ENCODE results near the gene SYPL1. TPM values are rescaled to one million over a fixed set of nuclear protein-coding genes. Genes with fewer than 3 reads are reported as not detected.

The SYPL1 gene
- total and polyA plus RNA-seq, 9 of the 15 experiments (the other 6 are each of a cell fraction or from before 2014, with no cell fraction given), result 23.8 to 214 (median 70.2) TPM

DNA sequence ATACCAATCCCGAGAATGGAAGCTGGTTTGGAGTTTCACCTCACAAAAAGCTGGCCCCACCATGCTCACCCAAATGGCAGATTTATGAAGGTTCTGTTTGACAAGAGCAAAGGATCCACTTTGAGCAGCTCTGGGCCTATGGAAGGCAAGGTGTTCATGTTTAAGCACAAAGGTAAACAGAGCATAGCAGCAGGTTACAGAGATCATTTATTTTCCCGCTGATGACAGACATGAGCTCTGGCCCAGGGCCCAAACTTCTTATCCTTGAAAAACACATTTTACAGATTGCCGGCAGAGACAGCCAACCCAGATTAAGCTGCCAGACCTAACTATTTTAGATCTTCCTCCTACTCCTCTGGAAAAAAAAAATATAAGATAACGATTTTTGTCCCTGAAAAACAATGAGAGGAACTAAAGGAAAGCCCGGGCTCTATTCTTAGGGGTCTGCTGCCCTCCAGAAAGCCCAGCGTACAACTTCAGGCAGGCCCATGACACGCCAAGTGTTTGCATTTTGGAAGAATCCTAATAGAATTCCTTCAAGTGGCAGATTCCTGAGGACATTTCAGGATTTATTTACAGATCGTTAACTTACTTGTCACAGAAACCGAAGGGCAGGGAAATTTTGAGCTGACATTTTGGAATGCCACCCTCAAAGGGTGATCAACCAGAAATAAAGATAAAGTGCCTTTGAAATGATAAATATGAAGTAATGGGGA lies 40.0 kb downstream of the SYPL1 start (continued):
- TF ChIP-seq, protein P1, sequence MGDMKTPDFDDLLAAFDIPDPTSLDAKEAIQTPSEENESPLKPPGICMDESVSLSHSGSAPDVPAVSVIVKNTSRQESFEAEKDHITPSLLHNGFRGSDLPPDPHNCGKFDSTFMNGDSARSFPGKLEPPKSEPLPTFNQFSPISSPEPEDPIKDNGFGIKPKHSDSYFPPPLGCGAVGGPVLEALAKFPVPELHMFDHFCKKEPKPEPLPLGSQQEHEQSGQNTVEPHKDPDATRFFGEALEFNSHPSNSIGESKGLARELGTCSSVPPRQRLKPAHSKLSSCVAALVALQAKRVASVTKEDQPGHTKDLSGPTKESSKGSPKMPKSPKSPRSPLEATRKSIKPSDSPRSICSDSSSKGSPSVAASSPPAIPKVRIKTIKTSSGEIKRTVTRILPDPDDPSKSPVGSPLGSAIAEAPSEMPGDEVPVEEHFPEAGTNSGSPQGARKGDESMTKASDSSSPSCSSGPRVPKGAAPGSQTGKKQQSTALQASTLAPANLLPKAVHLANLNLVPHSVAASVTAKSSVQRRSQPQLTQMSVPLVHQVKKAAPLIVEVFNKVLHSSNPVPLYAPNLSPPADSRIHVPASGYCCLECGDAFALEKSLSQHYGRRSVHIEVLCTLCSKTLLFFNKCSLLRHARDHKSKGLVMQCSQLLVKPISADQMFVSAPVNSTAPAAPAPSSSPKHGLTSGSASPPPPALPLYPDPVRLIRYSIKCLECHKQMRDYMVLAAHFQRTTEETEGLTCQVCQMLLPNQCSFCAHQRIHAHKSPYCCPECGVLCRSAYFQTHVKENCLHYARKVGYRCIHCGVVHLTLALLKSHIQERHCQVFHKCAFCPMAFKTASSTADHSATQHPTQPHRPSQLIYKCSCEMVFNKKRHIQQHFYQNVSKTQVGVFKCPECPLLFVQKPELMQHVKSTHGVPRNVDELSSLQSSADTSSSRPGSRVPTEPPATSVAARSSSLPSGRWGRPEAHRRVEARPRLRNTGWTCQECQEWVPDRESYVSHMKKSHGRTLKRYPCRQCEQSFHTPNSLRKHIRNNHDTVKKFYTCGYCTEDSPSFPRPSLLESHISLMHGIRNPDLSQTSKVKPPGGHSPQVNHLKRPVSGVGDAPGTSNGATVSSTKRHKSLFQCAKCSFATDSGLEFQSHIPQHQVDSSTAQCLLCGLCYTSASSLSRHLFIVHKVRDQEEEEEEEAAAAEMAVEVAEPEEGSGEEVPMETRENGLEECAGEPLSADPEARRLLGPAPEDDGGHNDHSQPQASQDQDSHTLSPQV (IDR thresholded peaks at IDR 0.05), result no peak
- TF ChIP-seq FOXA1 (IDR thresholded peaks at IDR 0.05; ENCODE audit: borderline replicate concordance), result peak; percentile 86
- no peak for TF ChIP-seq FIP1L1 (IDR thresholded peaks at IDR 0.05; ENCODE audit: low read depth, low read length, poor library complexity, severe bottlenecking)
- no peak for TF ChIP-seq JUNB (CRISPR knock-in tag; conservative IDR thresholded peaks at IDR 0.05)
- TF ChIP-seq ZNF212 (CRISPR knock-in tag; IDR thresholded peaks at IDR 0.05), result no peak
- TF ChIP-seq BMI1 (IDR thresholded peaks at IDR 0.05; ENCODE audit: low read length), result no peak
- no peak for TF ChIP-seq MCM3 (IDR thresholded peaks at IDR 0.05)
- no peak for TF ChIP-seq CBFB (CRISPR knock-in tag; IDR thresholded peaks at IDR 0.05)
- no peak for TF ChIP-seq ZNF785 (CRISPR knock-in tag; IDR thresholded peaks at IDR 0.05)
- TF ChIP-seq ZNF561 (CRISPR knock-in tag; conservative IDR thresholded peaks at IDR 0.05), result no peak
- TF ChIP-seq, protein P2, sequence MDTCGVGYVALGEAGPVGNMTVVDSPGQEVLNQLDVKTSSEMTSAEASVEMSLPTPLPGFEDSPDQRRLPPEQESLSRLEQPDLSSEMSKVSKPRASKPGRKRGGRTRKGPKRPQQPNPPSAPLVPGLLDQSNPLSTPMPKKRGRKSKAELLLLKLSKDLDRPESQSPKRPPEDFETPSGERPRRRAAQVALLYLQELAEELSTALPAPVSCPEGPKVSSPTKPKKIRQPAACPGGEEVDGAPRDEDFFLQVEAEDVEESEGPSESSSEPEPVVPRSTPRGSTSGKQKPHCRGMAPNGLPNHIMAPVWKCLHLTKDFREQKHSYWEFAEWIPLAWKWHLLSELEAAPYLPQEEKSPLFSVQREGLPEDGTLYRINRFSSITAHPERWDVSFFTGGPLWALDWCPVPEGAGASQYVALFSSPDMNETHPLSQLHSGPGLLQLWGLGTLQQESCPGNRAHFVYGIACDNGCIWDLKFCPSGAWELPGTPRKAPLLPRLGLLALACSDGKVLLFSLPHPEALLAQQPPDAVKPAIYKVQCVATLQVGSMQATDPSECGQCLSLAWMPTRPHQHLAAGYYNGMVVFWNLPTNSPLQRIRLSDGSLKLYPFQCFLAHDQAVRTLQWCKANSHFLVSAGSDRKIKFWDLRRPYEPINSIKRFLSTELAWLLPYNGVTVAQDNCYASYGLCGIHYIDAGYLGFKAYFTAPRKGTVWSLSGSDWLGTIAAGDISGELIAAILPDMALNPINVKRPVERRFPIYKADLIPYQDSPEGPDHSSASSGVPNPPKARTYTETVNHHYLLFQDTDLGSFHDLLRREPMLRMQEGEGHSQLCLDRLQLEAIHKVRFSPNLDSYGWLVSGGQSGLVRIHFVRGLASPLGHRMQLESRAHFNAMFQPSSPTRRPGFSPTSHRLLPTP (IDR thresholded peaks at IDR 0.05; ENCODE audit: borderline replicate concordance, extremely low read depth, insufficient read length), result no peak
- peak; percentile 77; the same call in 1 of the 2 replicates for TF ChIP-seq ESRRA (IDR thresholded peaks at IDR 0.05; ENCODE audit: borderline replicate concordance, low read depth)
- peak; percentile 95 for TF ChIP-seq ZNF644 (tag; IDR thresholded peaks at IDR 0.05; ENCODE audit: low read depth)
- no peak for TF ChIP-seq ZFP30 (CRISPR knock-in tag; IDR thresholded peaks at IDR 0.05; ENCODE audit: borderline replicate concordance)
- peak in 1 of 2 experiments; percentile 99; a peak in 2 of 4 replicates for TF ChIP-seq TBL1XR1 (IDR thresholded peaks at IDR 0.05; ENCODE audit: low read length in 2 of 2)
- TF ChIP-seq SREBF2 (CRISPR knock-in tag; IDR thresholded peaks at IDR 0.05), result no peak
- TF ChIP-seq IRF2 (CRISPR knock-in tag; IDR thresholded peaks at IDR 0.05), result no peak
- TF ChIP-seq E2F3 (CRISPR knock-in tag; IDR thresholded peaks at IDR 0.05), result no peak
- TF ChIP-seq, protein P3, sequence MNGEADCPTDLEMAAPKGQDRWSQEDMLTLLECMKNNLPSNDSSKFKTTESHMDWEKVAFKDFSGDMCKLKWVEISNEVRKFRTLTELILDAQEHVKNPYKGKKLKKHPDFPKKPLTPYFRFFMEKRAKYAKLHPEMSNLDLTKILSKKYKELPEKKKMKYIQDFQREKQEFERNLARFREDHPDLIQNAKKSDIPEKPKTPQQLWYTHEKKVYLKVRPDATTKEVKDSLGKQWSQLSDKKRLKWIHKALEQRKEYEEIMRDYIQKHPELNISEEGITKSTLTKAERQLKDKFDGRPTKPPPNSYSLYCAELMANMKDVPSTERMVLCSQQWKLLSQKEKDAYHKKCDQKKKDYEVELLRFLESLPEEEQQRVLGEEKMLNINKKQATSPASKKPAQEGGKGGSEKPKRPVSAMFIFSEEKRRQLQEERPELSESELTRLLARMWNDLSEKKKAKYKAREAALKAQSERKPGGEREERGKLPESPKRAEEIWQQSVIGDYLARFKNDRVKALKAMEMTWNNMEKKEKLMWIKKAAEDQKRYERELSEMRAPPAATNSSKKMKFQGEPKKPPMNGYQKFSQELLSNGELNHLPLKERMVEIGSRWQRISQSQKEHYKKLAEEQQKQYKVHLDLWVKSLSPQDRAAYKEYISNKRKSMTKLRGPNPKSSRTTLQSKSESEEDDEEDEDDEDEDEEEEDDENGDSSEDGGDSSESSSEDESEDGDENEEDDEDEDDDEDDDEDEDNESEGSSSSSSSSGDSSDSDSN (IDR thresholded peaks at IDR 0.05; ENCODE audit: borderline replicate concordance in 1 of 2, low read depth in 2 of 2, low read length in 2 of 2), result no peak
- TF ChIP-seq ZNF316 (IDR thresholded peaks at IDR 0.05), result no peak

Measured in K562 (cell line).